ENCODE data around the gene CADM1. TPM values are rescaled to one million over a fixed set of nuclear protein-coding genes. Genes with fewer than 3 reads are reported as not detected.

The CADM1 gene
- total RNA-seq, 6 experiments from 2014 or later: 21.1 to 56.7 (median 30.6) TPM

DNA sequence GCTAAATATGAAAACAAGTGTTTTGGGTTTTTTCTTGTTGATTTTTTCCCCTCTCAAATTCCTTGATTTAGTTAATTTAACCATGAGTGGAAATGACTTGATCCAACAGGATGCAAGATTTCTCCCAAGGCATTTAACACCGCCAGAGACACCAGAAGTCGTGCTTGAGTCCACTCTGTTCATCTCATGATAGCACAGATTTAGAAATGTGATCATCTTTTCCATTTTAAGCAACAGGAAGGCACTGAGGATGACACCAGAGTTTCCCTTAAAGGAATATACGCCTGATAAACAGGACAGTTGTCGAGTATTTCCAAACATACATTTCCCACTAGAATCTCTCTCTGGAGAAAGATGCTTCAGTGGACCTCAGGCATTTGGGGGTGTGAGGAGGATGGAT lies 318.7 kb downstream of the CADM1 start:
- no peak for ATAC-seq
- Histone ChIP-seq H3K4me3 (no peak overlapping the region), H3K4me1 (peaks cover 0 to 16% (median 0%) of the 10 kb centered on the region in 4 donors), H3K27me3 (no peaks in the 10 kb centered on the region), H3K36me3 (no peaks in the 10 kb centered on the region), H3K9me3 (no peaks in the 10 kb centered on the region), H3K27ac (no peak overlapping the region)
- TF ChIP-seq POLR2A (IDR thresholded peaks at IDR 0.05): no peak
- TF ChIP-seq, protein P1, sequence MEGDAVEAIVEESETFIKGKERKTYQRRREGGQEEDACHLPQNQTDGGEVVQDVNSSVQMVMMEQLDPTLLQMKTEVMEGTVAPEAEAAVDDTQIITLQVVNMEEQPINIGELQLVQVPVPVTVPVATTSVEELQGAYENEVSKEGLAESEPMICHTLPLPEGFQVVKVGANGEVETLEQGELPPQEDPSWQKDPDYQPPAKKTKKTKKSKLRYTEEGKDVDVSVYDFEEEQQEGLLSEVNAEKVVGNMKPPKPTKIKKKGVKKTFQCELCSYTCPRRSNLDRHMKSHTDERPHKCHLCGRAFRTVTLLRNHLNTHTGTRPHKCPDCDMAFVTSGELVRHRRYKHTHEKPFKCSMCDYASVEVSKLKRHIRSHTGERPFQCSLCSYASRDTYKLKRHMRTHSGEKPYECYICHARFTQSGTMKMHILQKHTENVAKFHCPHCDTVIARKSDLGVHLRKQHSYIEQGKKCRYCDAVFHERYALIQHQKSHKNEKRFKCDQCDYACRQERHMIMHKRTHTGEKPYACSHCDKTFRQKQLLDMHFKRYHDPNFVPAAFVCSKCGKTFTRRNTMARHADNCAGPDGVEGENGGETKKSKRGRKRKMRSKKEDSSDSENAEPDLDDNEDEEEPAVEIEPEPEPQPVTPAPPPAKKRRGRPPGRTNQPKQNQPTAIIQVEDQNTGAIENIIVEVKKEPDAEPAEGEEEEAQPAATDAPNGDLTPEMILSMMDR (IDR thresholded peaks at IDR 0.05): no peak
- no peak for DNase-seq
- intact Hi-C loops (cut with DNase I): no loop called here
- 70% methylated on average over 4 of the region's 4 CpGs for WGBS (ENCODE audit: insufficient coverage, low coverage, low lambda C conversion rate, missing lambda C conversion rate)

- H3K27me3 ChIP-seq: no peaks in the 10 kb centered on the region
- no peak overlapping the region for H3K4me3 ChIP-seq
- no peak overlapping the region for H3K27ac ChIP-seq
- no peak for DNase-seq
- no peak for TF ChIP-seq POLR2A (IDR thresholded peaks at IDR 0.05)
- TF ChIP-seq, protein P1 (IDR thresholded peaks at IDR 0.05): no peak
- intact Hi-C loops (cut with DNase I): no loop called here
- no peak for ATAC-seq
- peaks cover 0 to 16% (median 0%) of the 10 kb centered on the region in 4 donors for H3K4me1 ChIP-seq
- WGBS (ENCODE audit: insufficient coverage, low coverage, low lambda C conversion rate, missing lambda C conversion rate): 88% methylated on average over 5 of the region's 5 CpGs
- no peaks in the 10 kb centered on the region for H3K9me3 ChIP-seq
- H3K36me3 ChIP-seq: no peaks in the 10 kb centered on the region
These were observed 319.3 kb downstream of the CADM1 start for GRCh38 chr11:115184901-115185300.

GRCh38 chr11:115183830-115184229 lies 320.4 kb downstream of the CADM1 start:
- intact Hi-C loops (cut with DNase I): no loop called here
- Histone ChIP-seq H3K27ac (no peak overlapping the region), H3K36me3 (no peaks in the 10 kb centered on the region), H3K9me3 (no peaks in the 10 kb centered on the region), H3K4me1 (peaks cover 0 to 16% (median 0%) of the 10 kb centered on the region in 4 donors), H3K27me3 (no peaks in the 10 kb centered on the region), H3K4me3 (no peak overlapping the region)
- 91% methylated on average over 6 of the region's 6 CpGs for WGBS (ENCODE audit: insufficient coverage, low coverage, low lambda C conversion rate, missing lambda C conversion rate)
- DNase-seq: no peak
- TF ChIP-seq, protein P1 (IDR thresholded peaks at IDR 0.05): no peak
- no peak for TF ChIP-seq POLR2A (IDR thresholded peaks at IDR 0.05)
- ATAC-seq: no peak

- DNase-seq: no peak
- no peak for ATAC-seq
- Histone ChIP-seq H3K4me1 (peaks cover 0 to 16% (median 0%) of the 10 kb centered on the region in 4 donors), H3K9me3 (no peaks in the 10 kb centered on the region), H3K36me3 (no peaks in the 10 kb centered on the region), H3K4me3 (no peak overlapping the region), H3K27me3 (no peaks in the 10 kb centered on the region), H3K27ac (no peak overlapping the region)
- intact Hi-C loops (cut with DNase I): no loop called here
- WGBS (ENCODE audit: insufficient coverage, low coverage, low lambda C conversion rate, missing lambda C conversion rate): 97% methylated on average over 4 of the region's 4 CpGs
- TF ChIP-seq, protein P1 (IDR thresholded peaks at IDR 0.05): no peak
- TF ChIP-seq POLR2A (IDR thresholded peaks at IDR 0.05): no peak
These were observed 321.1 kb downstream of the CADM1 start for GRCh38 chr11:115183136-115183535.

Data from right lobe of liver (tissue), 6 donors.